ENCODE data around the gene KY.

DNA sequence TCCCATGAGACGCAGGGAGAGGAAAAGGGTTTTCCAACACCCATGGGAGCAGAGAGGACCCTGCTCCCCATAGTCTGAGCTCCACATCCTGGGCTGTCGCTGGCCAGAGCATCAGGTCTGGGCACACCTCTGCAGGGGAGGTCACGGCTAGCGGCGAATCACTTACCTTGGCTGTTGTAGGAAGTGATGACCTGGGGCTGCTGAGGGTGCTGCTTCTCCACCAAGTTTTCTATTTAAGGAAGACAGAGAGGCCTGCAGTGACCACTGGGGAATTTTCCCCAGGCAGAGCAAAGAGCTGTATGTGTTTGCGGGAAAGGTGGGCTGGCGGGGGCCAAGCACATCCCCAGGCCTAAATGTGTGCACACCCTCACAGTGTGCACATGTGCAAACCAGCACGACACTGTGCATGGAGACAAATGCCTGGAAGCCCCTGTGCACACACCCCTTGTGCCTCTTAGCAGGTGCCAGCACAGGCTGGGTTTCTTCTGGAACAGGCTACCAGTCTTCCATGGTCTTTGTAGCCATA lies 7.6 kb downstream of the KY start:
- TF ChIP-seq POLR2AphosphoS5 (IDR thresholded peaks at IDR 0.05) = no peak
- TF ChIP-seq, protein P1, sequence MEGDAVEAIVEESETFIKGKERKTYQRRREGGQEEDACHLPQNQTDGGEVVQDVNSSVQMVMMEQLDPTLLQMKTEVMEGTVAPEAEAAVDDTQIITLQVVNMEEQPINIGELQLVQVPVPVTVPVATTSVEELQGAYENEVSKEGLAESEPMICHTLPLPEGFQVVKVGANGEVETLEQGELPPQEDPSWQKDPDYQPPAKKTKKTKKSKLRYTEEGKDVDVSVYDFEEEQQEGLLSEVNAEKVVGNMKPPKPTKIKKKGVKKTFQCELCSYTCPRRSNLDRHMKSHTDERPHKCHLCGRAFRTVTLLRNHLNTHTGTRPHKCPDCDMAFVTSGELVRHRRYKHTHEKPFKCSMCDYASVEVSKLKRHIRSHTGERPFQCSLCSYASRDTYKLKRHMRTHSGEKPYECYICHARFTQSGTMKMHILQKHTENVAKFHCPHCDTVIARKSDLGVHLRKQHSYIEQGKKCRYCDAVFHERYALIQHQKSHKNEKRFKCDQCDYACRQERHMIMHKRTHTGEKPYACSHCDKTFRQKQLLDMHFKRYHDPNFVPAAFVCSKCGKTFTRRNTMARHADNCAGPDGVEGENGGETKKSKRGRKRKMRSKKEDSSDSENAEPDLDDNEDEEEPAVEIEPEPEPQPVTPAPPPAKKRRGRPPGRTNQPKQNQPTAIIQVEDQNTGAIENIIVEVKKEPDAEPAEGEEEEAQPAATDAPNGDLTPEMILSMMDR (IDR thresholded peaks at IDR 0.05) = no peak

Measured in breast epithelium (tissue), 3 donors.